ENCODE measurements around the gene CDKL2.

Gene CDKL2

DNA sequence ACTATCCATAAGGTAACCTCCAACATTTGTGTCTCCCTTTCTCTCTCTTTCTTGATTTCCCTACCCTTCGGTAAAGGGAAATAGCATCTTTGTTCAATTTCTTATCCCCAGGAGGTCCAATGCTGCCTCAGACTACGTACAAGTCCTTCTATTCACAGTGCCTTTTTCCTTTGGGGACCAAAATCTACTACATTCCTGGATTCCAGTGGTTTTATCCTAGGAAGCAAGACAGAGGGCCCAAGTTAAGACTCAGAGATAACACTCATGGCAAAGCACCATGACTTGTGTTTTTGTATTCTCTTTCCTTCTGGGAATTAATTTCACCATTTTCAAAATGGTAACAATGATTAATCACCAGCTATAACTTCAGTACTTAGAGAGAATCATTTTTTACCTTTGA lies 32.3 kb upstream of the CDKL2 start:
- ChIA-PET POLR2A (interaction anchor here (0.5 kb wide), 1 partner anchor 103 kb away, joined by 3 read pairs; no protein-coding TSS in a partner anchor), CTCF (no interaction called here)
- H3K4me3 ChIP-seq (ENCODE audit: low read depth, low read length), result no peak overlapping the region
- TF ChIP-seq, protein P1, sequence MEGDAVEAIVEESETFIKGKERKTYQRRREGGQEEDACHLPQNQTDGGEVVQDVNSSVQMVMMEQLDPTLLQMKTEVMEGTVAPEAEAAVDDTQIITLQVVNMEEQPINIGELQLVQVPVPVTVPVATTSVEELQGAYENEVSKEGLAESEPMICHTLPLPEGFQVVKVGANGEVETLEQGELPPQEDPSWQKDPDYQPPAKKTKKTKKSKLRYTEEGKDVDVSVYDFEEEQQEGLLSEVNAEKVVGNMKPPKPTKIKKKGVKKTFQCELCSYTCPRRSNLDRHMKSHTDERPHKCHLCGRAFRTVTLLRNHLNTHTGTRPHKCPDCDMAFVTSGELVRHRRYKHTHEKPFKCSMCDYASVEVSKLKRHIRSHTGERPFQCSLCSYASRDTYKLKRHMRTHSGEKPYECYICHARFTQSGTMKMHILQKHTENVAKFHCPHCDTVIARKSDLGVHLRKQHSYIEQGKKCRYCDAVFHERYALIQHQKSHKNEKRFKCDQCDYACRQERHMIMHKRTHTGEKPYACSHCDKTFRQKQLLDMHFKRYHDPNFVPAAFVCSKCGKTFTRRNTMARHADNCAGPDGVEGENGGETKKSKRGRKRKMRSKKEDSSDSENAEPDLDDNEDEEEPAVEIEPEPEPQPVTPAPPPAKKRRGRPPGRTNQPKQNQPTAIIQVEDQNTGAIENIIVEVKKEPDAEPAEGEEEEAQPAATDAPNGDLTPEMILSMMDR (IDR thresholded peaks at IDR 0.05; ENCODE audit: insufficient read depth, low read length, missing control alignments), result no peak
- no peak for DNase-seq (ENCODE audit: low read depth, low spot score)

DNA sequence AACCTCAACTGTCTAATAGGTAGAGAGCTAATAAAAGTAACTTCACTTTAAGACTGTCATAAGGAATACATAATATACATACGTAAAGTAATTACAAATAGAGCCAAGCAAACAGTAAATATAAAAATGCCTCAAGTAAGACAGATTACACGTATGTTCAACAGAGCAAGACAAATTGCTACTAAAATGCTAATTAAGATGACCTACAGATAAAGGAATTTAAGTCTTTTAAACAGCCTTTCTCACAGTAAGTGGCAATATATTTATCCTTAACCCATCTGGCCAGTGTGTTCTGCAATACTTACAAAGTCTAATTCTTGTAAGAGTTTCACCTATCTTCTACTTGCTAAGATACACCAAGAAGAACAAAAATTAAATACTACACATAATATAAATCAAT lies 30.2 kb upstream of the CDKL2 start:
- TF ChIP-seq, protein P1 (IDR thresholded peaks at IDR 0.05; ENCODE audit: insufficient read depth, low read length, missing control alignments), result no peak
- CTCF ChIA-PET, result interaction anchor here (3.3 to 3.9 kb wide), 2 partner anchors 12 to 63 kb away, joined by 14 to 18 read pairs; partner anchors contain the start of gene USO1
- POLR2A ChIA-PET, result no interaction called here
- no peak overlapping the region for H3K4me3 ChIP-seq (ENCODE audit: low read depth, low read length)
- no peak for DNase-seq (ENCODE audit: low read depth, low spot score)

DNA sequence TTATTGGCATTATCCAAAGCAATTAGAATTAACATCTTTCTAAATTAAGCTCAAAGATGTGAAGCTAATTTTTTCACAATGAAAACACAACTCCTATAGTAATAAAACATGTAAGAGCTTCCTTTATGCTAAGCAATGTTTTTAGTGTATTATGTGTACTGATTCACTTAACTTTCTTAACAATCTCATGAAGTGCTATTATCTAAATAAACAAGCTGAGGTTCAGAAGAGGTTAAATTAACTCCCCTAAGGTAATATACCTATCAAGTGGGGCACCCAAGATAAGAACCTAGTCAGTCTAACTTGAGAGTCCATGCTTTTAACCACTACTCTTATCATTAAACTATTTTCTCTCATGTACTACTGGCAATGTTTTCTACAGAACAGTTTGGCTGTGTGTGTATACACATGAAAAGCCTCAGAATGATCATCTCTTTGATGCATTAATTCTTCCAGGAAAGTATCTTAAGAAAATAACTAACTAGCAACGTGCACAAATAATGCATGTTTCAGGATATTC lies 29.2 kb upstream of the CDKL2 start:
- H3K4me3 ChIP-seq (ENCODE audit: low read depth, low read length), result no peak overlapping the region
- DNase-seq (ENCODE audit: low read depth, low spot score), result no peak
- ChIA-PET POLR2A (no interaction called here), CTCF (interaction anchor here (3.3 to 3.9 kb wide), 2 partner anchors 11 to 64 kb away, joined by 14 to 18 read pairs; partner anchors contain the start of gene USO1)
- TF ChIP-seq, protein P1 (IDR thresholded peaks at IDR 0.05; ENCODE audit: insufficient read depth, low read length, missing control alignments), result no peak

DNA sequence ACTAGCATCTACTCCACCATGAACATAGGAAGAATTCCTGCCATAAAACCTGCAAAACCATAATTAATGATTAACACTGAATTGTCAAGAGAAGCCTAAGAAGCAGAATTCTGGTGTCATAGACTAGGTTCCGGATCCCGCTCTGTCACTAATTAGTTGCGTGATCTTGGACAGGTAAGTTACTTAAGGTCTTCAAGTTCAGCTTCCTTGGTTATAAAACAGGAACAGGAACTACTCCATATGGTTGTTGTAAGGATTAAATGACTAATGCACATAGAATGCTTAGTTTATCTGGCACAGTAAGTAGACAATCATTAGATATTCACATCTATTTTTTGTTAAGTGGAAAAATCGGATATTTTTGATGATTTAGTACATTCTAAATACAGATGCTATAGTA lies 28.5 kb upstream of the CDKL2 start:
- POLR2A ChIA-PET, result no interaction called here

DNA sequence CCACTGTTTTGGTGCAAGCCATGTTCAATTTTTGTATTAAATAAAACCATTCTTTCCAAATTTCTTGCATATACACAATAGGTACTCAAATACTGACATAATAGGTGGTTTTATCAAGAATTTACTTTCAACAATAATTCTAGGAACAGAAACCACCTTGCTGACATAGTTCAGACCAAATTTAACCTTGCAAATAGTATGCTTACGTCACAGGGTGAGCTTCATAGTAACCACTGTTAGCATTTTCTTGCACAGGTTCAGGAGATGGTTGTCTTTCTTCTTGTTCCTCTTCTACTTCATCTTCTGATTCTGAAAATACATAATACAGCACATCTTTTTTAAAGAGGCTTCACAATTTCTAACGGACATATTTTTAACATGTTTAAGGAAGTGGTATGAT lies 25.2 kb upstream of the CDKL2 start:
- TF ChIP-seq, protein P1 (IDR thresholded peaks at IDR 0.05; ENCODE audit: insufficient read depth, low read length, missing control alignments), result no peak
- ChIA-PET CTCF (interaction anchor here (1.0 to 3.6 kb wide), 5 partner anchors 9 to 195 kb away, joined by 3 to 14 read pairs (median 8); partner anchors contain the start of gene USO1), POLR2A (no interaction called here)
- no peak for DNase-seq (ENCODE audit: low read depth, low spot score)
- H3K4me3 ChIP-seq (ENCODE audit: low read depth, low read length), result no peak overlapping the region

More for the DNA sequence above, 28.5 kb upstream of the CDKL2 start:
- H3K4me3 ChIP-seq (ENCODE audit: low read depth, low read length), result no peak overlapping the region
- CTCF ChIA-PET, result interaction anchor here (0.8 to 3.9 kb wide), 3 partner anchors 10 to 237 kb away, joined by 3 to 18 read pairs (median 14); partner anchors contain the start of gene USO1
- TF ChIP-seq, protein P1 (IDR thresholded peaks at IDR 0.05; ENCODE audit: insufficient read depth, low read length, missing control alignments), result no peak
- no peak for DNase-seq (ENCODE audit: low read depth, low spot score)

DNA sequence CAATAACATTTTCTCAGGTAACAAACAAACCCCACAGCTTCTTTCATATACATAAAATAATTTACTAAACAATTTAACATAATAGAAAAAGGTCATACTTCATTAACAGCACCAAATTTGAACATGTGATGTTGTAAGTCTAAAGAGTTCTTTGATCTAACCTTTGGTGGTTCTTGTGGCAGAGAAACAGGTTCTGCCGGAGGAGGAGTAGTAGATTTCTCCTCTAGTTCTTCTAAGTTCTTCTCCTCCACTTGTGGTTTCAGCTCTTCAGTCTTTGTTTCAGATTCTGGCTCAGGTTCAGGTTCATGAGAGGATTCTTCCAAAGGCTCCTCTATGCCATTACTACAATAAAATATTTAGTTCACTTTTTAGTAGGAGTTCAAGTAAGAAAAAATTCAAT lies 24.6 kb upstream of the CDKL2 start:
- DNase-seq (ENCODE audit: low read depth, low spot score), result no peak
- TF ChIP-seq, protein P1 (IDR thresholded peaks at IDR 0.05; ENCODE audit: insufficient read depth, low read length, missing control alignments), result no peak
- ChIA-PET POLR2A (interaction anchor here (0.8 kb wide), 1 partner anchor 69 kb away, joined by 3 read pairs; the partner anchor contains the start of gene USO1), CTCF (interaction anchor here (1.0 to 3.6 kb wide), 6 partner anchors 9 to 195 kb away, joined by 3 to 14 read pairs (median 6); partner anchors contain the start of gene USO1)
- no peak overlapping the region for H3K4me3 ChIP-seq (ENCODE audit: low read depth, low read length)

All from AG04449 (cell line).